Measurements from ENCODE around the gene ERFL.

GRCh38 chr19:41918095-41918494, 10.2 kb downstream of the ERFL start:
- TF ChIP-seq CTCF (IDR thresholded peaks at IDR 0.05; ENCODE audit: low read depth, low read length) (no peak), EZH2phosphoT487 (IDR thresholded peaks at IDR 0.05; ENCODE audit: low read depth) (no peak)

All from OCI-LY3 (cell line).